Smooth muscle cell (in vitro differentiated cells): ENCODE results near the gene CPNE1. TPM values are rescaled to one million over a fixed set of nuclear protein-coding genes. Genes with fewer than 3 reads are reported as not detected.

Source experiments
- DNase-seq: peaks from one replicate; lab custom pipeline; 2025; ENCODE audit not compliant: unreplicated experiment; lab: John Stamatoyannopoulos, UW
- H2AFZ ChIP-seq: fragments of 200-600 bp; sonication (generic); 2 replicates; pipeline ENCODE4 v1.6.0; 2016; ENCODE audit warnings: antibody characterized with exemption, low read depth, mild to moderate bottlenecking
- H3F3A ChIP-seq: fragments of 200-600 bp; sonication (generic); 2 replicates; pipeline ENCODE4 v1.6.0; 2017; ENCODE audit warnings: antibody characterized with exemption, low read depth
- H3K27ac ChIP-seq: fragments of 200-600 bp; sonication (generic); 2 replicates; pipeline ENCODE4 v1.5.1; 2016; ENCODE audit warnings: low read depth, mild to moderate bottlenecking
- H3K27me3 ChIP-seq: fragments of 200-600 bp; sonication (generic); 2 replicates; pipeline ENCODE4 v1.6.1; 2016; ENCODE audit warnings: low read depth, mild to moderate bottlenecking
- H3K36me3 ChIP-seq: fragments of 200-600 bp; sonication (generic); 2 replicates; pipeline ENCODE4 v1.5.1; 2016; ENCODE audit warnings: low read depth
- H3K4me1 ChIP-seq: fragments of 200-600 bp; sonication (generic); 2 replicates; pipeline ENCODE4 v1.5.1; 2016; ENCODE audit warnings: low read depth
- H3K4me2 ChIP-seq: fragments of 200-600 bp; sonication (generic); 2 replicates; pipeline ENCODE4 v1.6.0; 2016; ENCODE audit warnings: mild to moderate bottlenecking
- H3K4me3 ChIP-seq: fragments of 200-600 bp; sonication (generic); 2 replicates; pipeline ENCODE4 v1.5.1; 2016; ENCODE audit warnings: mild to moderate bottlenecking
- H3K79me2 ChIP-seq: fragments of 200-600 bp; sonication (generic); 2 replicates; pipeline ENCODE4 v1.6.0; 2016; ENCODE audit warnings: low read depth, mild to moderate bottlenecking
- H3K9ac ChIP-seq: fragments of 200-600 bp; sonication (generic); 2 replicates; pipeline ENCODE4 v1.6.0; 2016; ENCODE audit warnings: low read depth
- H3K9me3 ChIP-seq: fragments of 200-600 bp; sonication (generic); replicated peaks from 2 replicates; pipeline ENCODE4 v1.5.1; 2016; ENCODE audit warnings: low read depth
- H4K20me1 ChIP-seq: fragments of 200-600 bp; sonication (generic); 2 replicates; pipeline ENCODE4 v1.6.0; 2016; ENCODE audit warnings: low read depth
- WGBS: methylation state at CpG from one replicate; pipeline ENCODE4 v1.1.7; 2016; ENCODE audit warnings: low lambda C conversion rate; 5-methylcytosine and 5-hydroxymethylcytosine counted together
- polyA plus RNA-seq: library from polyadenylated mRNA; unstranded; fragments of >200 nt; fragmentation: Nextera tagmentation; extraction: Ambion mirVana; gene quantifications from 2 replicates; pipeline ENCODE4 v1.2.1, GENCODE V29; 2016
- total RNA-seq: library from RNA; depleted of rRNA; stranded (reverse); fragments of >200 nt; gene quantifications from 2 replicates; pipeline ENCODE4 v1.2.3, GENCODE V29; 2014
- TF ChIP-seq, protein P1 (sequence below): fragments of 200-600 bp; sonication (generic); IDR thresholded peaks from 2 replicates; pipeline ENCODE4 v1.5.1; 2017; ENCODE audit warnings: borderline replicate concordance, mild to moderate bottlenecking, antibody characterized with exemption; ENCODE audit not compliant: insufficient read depth, poor library complexity, severe bottlenecking

The CPNE1 gene
- total and polyA plus RNA-seq, 2 experiments from 2014 or later: 140 to 156 TPM

GRCh38 chr20:35600993-35601973, 63.4 kb downstream of the CPNE1 start:
- H3K9me3 ChIP-seq: no peaks in the 10 kb centered on the region
- H3K9ac ChIP-seq: no peak overlapping the region
- no peaks in the 10 kb centered on the region for H4K20me1 ChIP-seq
- no peak overlapping the region for H3K27ac ChIP-seq
- peak overlapping the region; percentile 52 for H3K4me3 ChIP-seq
- H3K4me2 ChIP-seq: peak overlapping the region; percentile 97
- H3K79me2 ChIP-seq: no peaks in the 10 kb centered on the region
- H3F3A ChIP-seq: no peaks in the 10 kb centered on the region
- H3K36me3 ChIP-seq: no peaks in the 10 kb centered on the region
- peaks cover 8% of the 10 kb centered on the region for H3K4me1 ChIP-seq
- 2% methylated on average over 81 of the region's 103 CpGs for WGBS
- no peak for DNase-seq
- H2AFZ ChIP-seq: peak overlapping the region; percentile 49
- peaks cover 51% of the 10 kb centered on the region for H3K27me3 ChIP-seq
- TF ChIP-seq, protein P1, sequence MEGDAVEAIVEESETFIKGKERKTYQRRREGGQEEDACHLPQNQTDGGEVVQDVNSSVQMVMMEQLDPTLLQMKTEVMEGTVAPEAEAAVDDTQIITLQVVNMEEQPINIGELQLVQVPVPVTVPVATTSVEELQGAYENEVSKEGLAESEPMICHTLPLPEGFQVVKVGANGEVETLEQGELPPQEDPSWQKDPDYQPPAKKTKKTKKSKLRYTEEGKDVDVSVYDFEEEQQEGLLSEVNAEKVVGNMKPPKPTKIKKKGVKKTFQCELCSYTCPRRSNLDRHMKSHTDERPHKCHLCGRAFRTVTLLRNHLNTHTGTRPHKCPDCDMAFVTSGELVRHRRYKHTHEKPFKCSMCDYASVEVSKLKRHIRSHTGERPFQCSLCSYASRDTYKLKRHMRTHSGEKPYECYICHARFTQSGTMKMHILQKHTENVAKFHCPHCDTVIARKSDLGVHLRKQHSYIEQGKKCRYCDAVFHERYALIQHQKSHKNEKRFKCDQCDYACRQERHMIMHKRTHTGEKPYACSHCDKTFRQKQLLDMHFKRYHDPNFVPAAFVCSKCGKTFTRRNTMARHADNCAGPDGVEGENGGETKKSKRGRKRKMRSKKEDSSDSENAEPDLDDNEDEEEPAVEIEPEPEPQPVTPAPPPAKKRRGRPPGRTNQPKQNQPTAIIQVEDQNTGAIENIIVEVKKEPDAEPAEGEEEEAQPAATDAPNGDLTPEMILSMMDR: peak; percentile 22

GRCh38 chr20:35600176-35600992, 64.3 kb downstream of the CPNE1 start:
- H3K4me1 ChIP-seq: peaks cover 8% of the 10 kb centered on the region
- peaks cover 51% of the 10 kb centered on the region for H3K27me3 ChIP-seq
- no peak overlapping the region for H3K27ac ChIP-seq
- WGBS: 39% methylated on average over 26 of the region's 34 CpGs
- no peaks in the 10 kb centered on the region for H4K20me1 ChIP-seq
- no peaks in the 10 kb centered on the region for H3K79me2 ChIP-seq
- no peaks in the 10 kb centered on the region for H3F3A ChIP-seq
- H3K4me2 ChIP-seq: peak overlapping the region; percentile 97
- H3K9ac ChIP-seq: no peak overlapping the region
- H3K9me3 ChIP-seq: no peaks in the 10 kb centered on the region
- TF ChIP-seq, protein P1: no peak
- peak overlapping the region; percentile 52 for H3K4me3 ChIP-seq
- H3K36me3 ChIP-seq: no peaks in the 10 kb centered on the region
- H2AFZ ChIP-seq: no peak overlapping the region
- DNase-seq: no peak

- 96% methylated on average over 8 of the region's 9 CpGs for WGBS
- TF ChIP-seq, protein P1: no peak
- no peak for DNase-seq
These were observed 65.0 kb downstream of the CPNE1 start for GRCh38 chr20:35599776-35600120.

More at GRCh38 chr20:35599776-35600120, 65.0 kb downstream of the CPNE1 start:
- no peaks in the 10 kb centered on the region for H4K20me1 ChIP-seq
- H2AFZ ChIP-seq: no peak overlapping the region
- H3K36me3 ChIP-seq: no peaks in the 10 kb centered on the region
- no peak overlapping the region for H3K27ac ChIP-seq
- H3F3A ChIP-seq: no peaks in the 10 kb centered on the region
- no peak overlapping the region for H3K4me2 ChIP-seq
- H3K9me3 ChIP-seq: no peaks in the 10 kb centered on the region
- peaks cover 8% of the 10 kb centered on the region for H3K4me1 ChIP-seq
- no peak overlapping the region for H3K9ac ChIP-seq
- peaks cover 51% of the 10 kb centered on the region for H3K27me3 ChIP-seq
- H3K4me3 ChIP-seq: no peak overlapping the region
- H3K79me2 ChIP-seq: no peaks in the 10 kb centered on the region
